K562 (cell line): ENCODE results near the gene ZNF32. TPM values are rescaled to one million over a fixed set of nuclear protein-coding genes. Genes with fewer than 3 reads are reported as not detected.

ENCODE experiments used
- ATAC-seq: fragments of 200-7000 bp; cut with Tn5 transposase; 3 replicates; pipeline ENCODE4 v1.9.1; 2020; ENCODE audit warnings: moderate library complexity
- BruUV-seq: library from RNA; stranded (reverse); fragments of 400-500 nt; replicated peaks from 2 replicates; lab custom pipeline; 2021; lab: Mats Ljungman, UMichigan
- CTCF ChIA-PET: fragments of 300-600 bp; formaldehyde crosslinking; extraction: SDS; loops from one replicate; lab custom pipeline; 2021; ENCODE audit warnings: low intra/inter-chr PET ratio; lab: Yijun Ruan, JAX
- POLR2A ChIA-PET: fragments of 300-600, 350-650 bp; sonication (Branson Sonifier 250); formaldehyde crosslinking; extraction: SDS; loops from one replicate; lab custom pipeline; 2021; ENCODE audit warnings: antibody characterized with exemption, inconsistent platforms; lab: Yijun Ruan, JAX
- DNase-seq, 4 experiments: peaks; one replicate each; pipeline versions ENCODE4 v3.0.0 to v3.0.0-alpha.2; 2011 to 2018; ENCODE audit warnings: low spot score in 3 of 4, mixed read lengths in 3 of 4; ENCODE audit errors: extremely low read depth in 1 of 4
- FAIRE-seq: peaks from 2 replicates; lab custom pipeline; 2011; peaks lifted over from hg19 to GRCh38; lab: Jason Lieb, UNC
- H2AFZ ChIP-seq: 2 replicates; pipeline ENCODE4 v1.6.0; 2011; ENCODE audit warnings: low read depth, low read length, control low read depth, inconsistent platforms
- H3K27ac ChIP-seq: fragments of 200-600 bp; 3 replicates; pipeline ENCODE4 v1.8.0; 2011; ENCODE audit warnings: low read depth, mild to moderate bottlenecking, control low read depth, inconsistent platforms, low read length, moderate library complexity, mixed read lengths; ENCODE audit errors: extremely low read depth
- H3K27me3 ChIP-seq, 2 experiments: fragments of 300-600 bp in 1 of 2; 2 replicates in 1 of 2; 3 replicates in 1 of 2; pipeline versions ENCODE4 v1.6.0 to v1.8.0; 2011; ENCODE audit warnings: inconsistent platforms in 2 of 2, low read length in 2 of 2, mild to moderate bottlenecking in 1 of 2, mixed read lengths in 1 of 2, moderate library complexity in 1 of 2; ENCODE audit not compliant: control insufficient read depth in 2 of 2, insufficient read depth in 2 of 2
- H3K36me3 ChIP-seq: fragments of 300-600 bp; 3 replicates; pipeline ENCODE4 v1.8.0; 2011; ENCODE audit warnings: mild to moderate bottlenecking, low read length, inconsistent platforms; ENCODE audit not compliant: control insufficient read depth, insufficient read depth
- H3K4me1 ChIP-seq, 2 experiments: fragments of 200-600 bp in 1 of 2; replicated peaks in 1 of 2; 2 replicates in 1 of 2; 3 replicates in 1 of 2; pipeline versions ENCODE4 v1.5.1 to v1.8.0; 2011; ENCODE audit warnings: inconsistent platforms in 2 of 2, low read length in 2 of 2, mild to moderate bottlenecking in 1 of 2, mixed read lengths in 1 of 2, moderate library complexity in 1 of 2; ENCODE audit not compliant: control insufficient read depth in 2 of 2, insufficient read depth in 2 of 2
- H3K4me2 ChIP-seq: 2 replicates; pipeline ENCODE4 v1.6.1; 2011; ENCODE audit warnings: low read length, control low read depth, inconsistent platforms, mixed read lengths; ENCODE audit not compliant: insufficient read depth
- H3K4me3 ChIP-seq: fragments of 200-600 bp; sonication (generic), shearing (Covaris generic); 2 replicates; pipeline ENCODE4 v1.5.1; 2016; ENCODE audit warnings: control low read depth, inconsistent platforms
- H3K79me2 ChIP-seq: fragments of 200-600 bp; 3 replicates; pipeline ENCODE4 v1.8.0; 2011; ENCODE audit warnings: low read length, inconsistent platforms; ENCODE audit not compliant: control insufficient read depth, insufficient read depth
- H3K9ac ChIP-seq, 2 experiments: 2 replicates each; pipeline versions ENCODE4 v1.6.0 to v1.6.1; 2011; ENCODE audit warnings: low read depth in 2 of 2, low read length in 2 of 2, control low read depth in 1 of 2, inconsistent platforms in 1 of 2, mild to moderate bottlenecking in 1 of 2, mixed read lengths in 1 of 2; ENCODE audit not compliant: insufficient read depth in 1 of 2
- H3K9me1 ChIP-seq: one replicate; pipeline ENCODE4 v1.6.0; 2011; ENCODE audit warnings: inconsistent platforms, mild to moderate bottlenecking, low read length, moderate library complexity; ENCODE audit not compliant: control insufficient read depth, insufficient read depth
- H3K9me3 ChIP-seq: replicated peaks from 2 replicates; pipeline ENCODE4 v1.5.1; 2011; ENCODE audit warnings: low read depth, low read length, inconsistent platforms; ENCODE audit not compliant: control insufficient read depth, insufficient read depth
- H4K20me1 ChIP-seq: replicated peaks from 2 replicates; pipeline ENCODE4 v1.6.1; 2011; ENCODE audit warnings: low read length, inconsistent platforms, mixed read lengths; ENCODE audit not compliant: control insufficient read depth, insufficient read depth
- DACH1 ChIP-seq: fragments of 450-650 bp; IDR thresholded peaks from 2 replicates; pipeline ENCODE4 v1.6.1; 2018; ENCODE audit not compliant: partially characterized antibody
- DMBX1 ChIP-seq: fragments of 250-450 bp; sonication (Bioruptor Pico); IDR thresholded peaks from 2 replicates; pipeline ENCODE4 v1.8.0; 2022; ENCODE audit warnings: inconsistent platforms, mild to moderate bottlenecking, moderate library complexity, borderline replicate concordance
- EHMT2 ChIP-seq: fragments of 450-650 bp; IDR thresholded peaks from 2 replicates; pipeline ENCODE4 v1.6.1; 2018; ENCODE audit warnings: antibody characterized with exemption
- KLF6 ChIP-seq: fragments of 250-450 bp; sonication (Bioruptor Pico); IDR thresholded peaks from 2 replicates; pipeline ENCODE4 v1.4.0; 2020; ENCODE audit warnings: mild to moderate bottlenecking, moderate library complexity, borderline replicate concordance
- MAZ ChIP-seq, 2 experiments: fragments of 450-650 bp in 1 of 2; sonication (generic) in 1 of 2; formaldehyde crosslinking; IDR thresholded peaks in 1 of 2; conservative IDR thresholded peaks in 1 of 2; 2 replicates each; pipeline versions ENCODE4 v1.4.0 to v1.5.0; 2020; ENCODE audit warnings: mild to moderate bottlenecking in 1 of 2, missing genetic modification reagents in 1 of 2
- NR2C1 ChIP-seq, 2 experiments: fragments of 450-650 bp; IDR thresholded peaks; 2 replicates each; pipeline ENCODE4 v1.6.1; 2017; ENCODE audit warnings: mild to moderate bottlenecking in 2 of 2, antibody characterized with exemption in 1 of 2, inconsistent platforms in 1 of 2, missing compliant biosample characterization in 1 of 2, missing genetic modification characterization in 1 of 2
- SP1 ChIP-seq: sonication (generic); formaldehyde crosslinking; IDR thresholded peaks from 2 replicates; pipeline ENCODE4 v1.8.1; 2022; ENCODE audit warnings: mild to moderate bottlenecking, missing genetic modification reagents
- TARDBP ChIP-seq: fragments of 450-650 bp; IDR thresholded peaks from 2 replicates; pipeline ENCODE4 v1.6.1; 2016
- TRIM24 ChIP-seq, 2 experiments: fragments of 450-650 bp; IDR thresholded peaks; 2 replicates each; pipeline ENCODE4 v1.6.1; 2016
- ZBED1 ChIP-seq: IDR thresholded peaks from 2 replicates; pipeline ENCODE4 v1.6.1; 2014
- ZFP36 ChIP-seq: fragments of 150-350 bp; IDR thresholded peaks from 2 replicates; pipeline ENCODE4 v1.6.1; 2018; ENCODE audit warnings: low read length, low read depth; ENCODE audit not compliant: partially characterized antibody
- ZKSCAN1 ChIP-seq: fragments of 150-350 bp; IDR thresholded peaks from 2 replicates; pipeline ENCODE4 v1.6.1; 2016; ENCODE audit warnings: low read depth, low read length
- in situ Hi-C: fragments of 300-500 bp; cut with MboI; formaldehyde crosslinking; loops from 4 replicates; pipeline ENCODE4 v1.15.0; 2018; ENCODE audit warnings: inconsistent platforms, mixed read lengths
- intact Hi-C: fragments of 100-400 bp; cut with micrococcal nuclease; formaldehyde crosslinking; loops from 2 replicates; pipeline ENCODE4 v1.14.2; 2022
- polyA plus RNA-seq, 8 experiments: library from polyadenylated mRNA; depleted of rRNA in 4 of 8; stranded (reverse) in 5 of 8; unstranded in 3 of 8; fragments of >200 nt; fragmentation: Nextera tagmentation in 2 of 8; fragmentation: Illumina TruSeq in 1 of 8; extraction: Ambion mirVana in 2 of 8; extraction: Trizol in 1 of 8; gene quantifications; 2 replicates each; pipeline versions ENCODE4 v1.2.1 to v1.2.3, GENCODE V29; 2011 to 2014; ENCODE audit warnings: inconsistent platforms in 1 of 8, missing spikeins in 1 of 8
- total RNA-seq, 7 experiments: library from RNA; depleted of rRNA in 6 of 7; stranded (reverse); fragments of >200 nt in 6 of 7; fragmentation: Illumina TruSeq in 2 of 7; extraction: Trizol in 2 of 7; gene quantifications; 2 replicates each; pipeline versions ENCODE4 v1.2.1 to v1.2.3, GENCODE V29; 2011 to 2021; ENCODE audit warnings: low replicate concordance in 1 of 7
- TF ChIP-seq, protein P1 (sequence below): sonication (generic); formaldehyde crosslinking; IDR thresholded peaks from 2 replicates; pipeline ENCODE4 v1.9.0; 2022; ENCODE audit warnings: mild to moderate bottlenecking, missing genetic modification reagents
- TF ChIP-seq, protein P2 (sequence below): fragments of 200-800 bp; sonication (Bioruptor generic); IDR thresholded peaks from 2 replicates; pipeline ENCODE4 v1.6.1; 2016; ENCODE audit warnings: missing genetic modification characterization, missing compliant biosample characterization
- TF ChIP-seq, protein P3 (sequence below): fragments of 250-450 bp; sonication (Bioruptor Pico); IDR thresholded peaks from 2 replicates; pipeline ENCODE4 v1.5.0; 2020; ENCODE audit warnings: mild to moderate bottlenecking

ZNF32 gene
- total and polyA plus RNA-seq, 9 of the 15 experiments (the other 6 are each of a cell fraction or from before 2014, with no cell fraction given): 17.3 to 57.0 (median 26.3) TPM

DNA sequence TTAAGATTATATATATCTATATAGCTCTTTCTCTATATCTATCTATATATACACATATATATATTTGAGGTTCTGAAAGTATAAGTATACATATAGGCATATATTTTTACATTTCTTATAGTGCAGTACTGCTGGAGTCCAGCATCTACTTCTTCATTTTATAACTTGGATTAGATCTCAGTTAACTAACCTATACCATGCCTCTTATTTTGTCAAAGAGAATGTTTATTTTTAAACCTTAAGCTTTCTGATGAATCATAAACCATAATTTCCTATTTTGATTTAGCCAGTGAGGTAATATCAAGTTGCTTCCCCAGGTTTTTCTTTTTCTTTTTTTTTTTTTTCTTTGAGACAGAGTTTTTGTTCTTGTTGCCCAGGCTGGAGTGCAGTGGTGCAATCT is 8.1 kb downstream of the ZNF32 start:
- Histone ChIP-seq H3K9me3 (peaks cover 23% of the 10 kb centered on the region), H3K36me3 (peaks cover 24% of the 10 kb centered on the region), H3K4me2 (no peak overlapping the region), H3K9ac (no peak overlapping the region), H3K4me1 (no peaks in the 10 kb centered on the region), H3K9me1 (no peaks in the 10 kb centered on the region), H3K79me2 (no peaks in the 10 kb centered on the region), H4K20me1 (no peaks in the 10 kb centered on the region), H2AFZ (no peak overlapping the region), H3K4me3 (no peak overlapping the region), H3K27ac (no peak overlapping the region), H3K27me3 (no peaks in the 10 kb centered on the region)
- ATAC-seq (no peak), FAIRE-seq (no peak), DNase-seq (no peak)
- BruUV-seq: no TSS peak
- ChIA-PET POLR2A (interaction anchor here (0.6 to 2.1 kb wide), 3 partner anchors 8 to 439 kb away, joined by 3 to 6 read pairs (median 3); partner anchors contain the start of gene HNRNPF), CTCF (interaction anchor here (0.6 kb wide), 1 partner anchor 42 kb away, joined by 3 read pairs; no protein-coding TSS in a partner anchor)
- TF ChIP-seq, protein P1, sequence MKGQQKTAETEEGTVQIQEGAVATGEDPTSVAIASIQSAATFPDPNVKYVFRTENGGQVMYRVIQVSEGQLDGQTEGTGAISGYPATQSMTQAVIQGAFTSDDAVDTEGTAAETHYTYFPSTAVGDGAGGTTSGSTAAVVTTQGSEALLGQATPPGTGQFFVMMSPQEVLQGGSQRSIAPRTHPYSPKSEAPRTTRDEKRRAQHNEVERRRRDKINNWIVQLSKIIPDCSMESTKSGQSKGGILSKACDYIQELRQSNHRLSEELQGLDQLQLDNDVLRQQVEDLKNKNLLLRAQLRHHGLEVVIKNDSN (CRISPR knock-in tag): no peak
- TF ChIP-seq TARDBP (no peak), ZFP36 (no peak), EHMT2 (no peak), DMBX1 (CRISPR knock-in tag) (no peak), ZBED1 (no peak), TRIM24 (IDR thresholded peaks at IDR 0.05) (no peak), ZKSCAN1 (no peak), KLF6 (CRISPR knock-in tag) (no peak), SP1 (no peak), MAZ (CRISPR knock-in tag; conservative IDR thresholded peaks at IDR 0.05 in 1 of 2, IDR thresholded peaks at IDR 0.05 in 1 of 2) (no peak), DACH1 (no peak), NR2C1 (IDR thresholded peaks at IDR 0.05) (no peak), NR2C1 (tag; IDR thresholded peaks at IDR 0.05) (no peak)
- TF ChIP-seq, protein P2, sequence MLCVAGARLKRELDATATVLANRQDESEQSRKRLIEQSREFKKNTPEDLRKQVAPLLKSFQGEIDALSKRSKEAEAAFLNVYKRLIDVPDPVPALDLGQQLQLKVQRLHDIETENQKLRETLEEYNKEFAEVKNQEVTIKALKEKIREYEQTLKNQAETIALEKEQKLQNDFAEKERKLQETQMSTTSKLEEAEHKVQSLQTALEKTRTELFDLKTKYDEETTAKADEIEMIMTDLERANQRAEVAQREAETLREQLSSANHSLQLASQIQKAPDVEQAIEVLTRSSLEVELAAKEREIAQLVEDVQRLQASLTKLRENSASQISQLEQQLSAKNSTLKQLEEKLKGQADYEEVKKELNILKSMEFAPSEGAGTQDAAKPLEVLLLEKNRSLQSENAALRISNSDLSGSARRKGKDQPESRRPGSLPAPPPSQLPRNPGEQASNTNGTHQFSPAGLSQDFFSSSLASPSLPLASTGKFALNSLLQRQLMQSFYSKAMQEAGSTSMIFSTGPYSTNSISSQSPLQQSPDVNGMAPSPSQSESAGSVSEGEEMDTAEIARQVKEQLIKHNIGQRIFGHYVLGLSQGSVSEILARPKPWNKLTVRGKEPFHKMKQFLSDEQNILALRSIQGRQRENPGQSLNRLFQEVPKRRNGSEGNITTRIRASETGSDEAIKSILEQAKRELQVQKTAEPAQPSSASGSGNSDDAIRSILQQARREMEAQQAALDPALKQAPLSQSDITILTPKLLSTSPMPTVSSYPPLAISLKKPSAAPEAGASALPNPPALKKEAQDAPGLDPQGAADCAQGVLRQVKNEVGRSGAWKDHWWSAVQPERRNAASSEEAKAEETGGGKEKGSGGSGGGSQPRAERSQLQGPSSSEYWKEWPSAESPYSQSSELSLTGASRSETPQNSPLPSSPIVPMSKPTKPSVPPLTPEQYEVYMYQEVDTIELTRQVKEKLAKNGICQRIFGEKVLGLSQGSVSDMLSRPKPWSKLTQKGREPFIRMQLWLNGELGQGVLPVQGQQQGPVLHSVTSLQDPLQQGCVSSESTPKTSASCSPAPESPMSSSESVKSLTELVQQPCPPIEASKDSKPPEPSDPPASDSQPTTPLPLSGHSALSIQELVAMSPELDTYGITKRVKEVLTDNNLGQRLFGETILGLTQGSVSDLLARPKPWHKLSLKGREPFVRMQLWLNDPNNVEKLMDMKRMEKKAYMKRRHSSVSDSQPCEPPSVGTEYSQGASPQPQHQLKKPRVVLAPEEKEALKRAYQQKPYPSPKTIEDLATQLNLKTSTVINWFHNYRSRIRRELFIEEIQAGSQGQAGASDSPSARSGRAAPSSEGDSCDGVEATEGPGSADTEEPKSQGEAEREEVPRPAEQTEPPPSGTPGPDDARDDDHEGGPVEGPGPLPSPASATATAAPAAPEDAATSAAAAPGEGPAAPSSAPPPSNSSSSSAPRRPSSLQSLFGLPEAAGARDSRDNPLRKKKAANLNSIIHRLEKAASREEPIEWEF: no peak
- TF ChIP-seq, protein P3, sequence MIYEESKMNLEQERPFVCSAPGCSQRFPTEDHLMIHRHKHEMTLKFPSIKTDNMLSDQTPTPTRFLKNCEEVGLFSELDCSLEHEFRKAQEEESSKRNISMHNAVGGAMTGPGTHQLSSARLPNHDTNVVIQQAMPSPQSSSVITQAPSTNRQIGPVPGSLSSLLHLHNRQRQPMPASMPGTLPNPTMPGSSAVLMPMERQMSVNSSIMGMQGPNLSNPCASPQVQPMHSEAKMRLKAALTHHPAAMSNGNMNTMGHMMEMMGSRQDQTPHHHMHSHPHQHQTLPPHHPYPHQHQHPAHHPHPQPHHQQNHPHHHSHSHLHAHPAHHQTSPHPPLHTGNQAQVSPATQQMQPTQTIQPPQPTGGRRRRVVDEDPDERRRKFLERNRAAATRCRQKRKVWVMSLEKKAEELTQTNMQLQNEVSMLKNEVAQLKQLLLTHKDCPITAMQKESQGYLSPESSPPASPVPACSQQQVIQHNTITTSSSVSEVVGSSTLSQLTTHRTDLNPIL (CRISPR knock-in tag): no peak
- in situ Hi-C loops (no loop called here), intact Hi-C loops (no loop called here)
